DND-41 (cell line): Measurements from ENCODE around the gene NDUFS7.

Experiments
- EZH2 ChIP-seq: IDR thresholded peaks from 3 replicates; pipeline ENCODE4 v1.6.1; 2012; ENCODE audit warnings: borderline replicate concordance, low read depth, mild to moderate bottlenecking, moderate library complexity, low read length, inconsistent platforms; ENCODE audit not compliant: severe bottlenecking
- TF ChIP-seq, protein P1 (sequence below): IDR thresholded peaks from 2 replicates; pipeline ENCODE4 v1.5.1; 2012; ENCODE audit warnings: borderline replicate concordance, low read length, moderate library complexity, mild to moderate bottlenecking; ENCODE audit not compliant: poor library complexity, severe bottlenecking; ENCODE audit errors: extremely low read depth

DNA sequence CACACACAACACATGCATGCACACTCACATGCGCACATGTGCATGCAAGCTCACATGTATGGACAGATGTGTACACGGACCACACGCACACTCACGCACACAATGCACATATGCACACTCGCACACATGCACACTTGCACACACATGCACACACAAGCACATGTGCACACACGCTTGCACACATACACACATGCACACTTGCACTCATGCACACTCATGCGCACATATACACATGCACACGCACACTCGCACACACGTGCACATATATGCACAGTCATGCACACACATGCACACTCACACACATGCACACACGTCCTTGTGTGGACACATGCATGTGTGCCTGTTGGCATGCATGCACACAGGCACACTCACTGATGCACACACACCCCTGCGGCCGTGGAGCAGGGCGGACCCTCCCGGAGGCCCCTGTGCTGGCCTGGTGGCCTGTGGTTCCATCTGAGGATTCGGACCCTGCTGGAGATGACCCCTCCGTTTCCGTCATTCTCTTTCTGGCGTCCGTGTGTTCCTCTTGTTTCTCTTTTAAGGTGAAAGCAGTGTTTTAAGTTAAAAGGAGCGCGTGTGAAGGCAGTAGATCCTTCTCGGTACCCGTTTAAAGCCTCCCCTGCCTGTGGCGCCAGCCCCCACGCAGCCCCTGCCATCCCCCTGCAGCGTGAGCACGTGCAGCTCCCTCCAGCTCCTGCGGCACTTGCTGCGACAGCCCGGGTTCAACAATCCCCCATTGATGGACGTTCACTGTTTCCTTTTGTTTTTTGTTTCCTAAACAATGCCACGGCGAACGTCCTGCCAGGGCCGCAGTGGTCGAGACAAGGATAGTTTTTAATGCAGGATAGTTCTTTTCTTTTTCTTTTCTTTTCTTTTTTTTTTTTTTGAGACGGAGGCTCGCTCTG, 5.6 kb downstream of the NDUFS7 start:
- TF ChIP-seq, protein P1, sequence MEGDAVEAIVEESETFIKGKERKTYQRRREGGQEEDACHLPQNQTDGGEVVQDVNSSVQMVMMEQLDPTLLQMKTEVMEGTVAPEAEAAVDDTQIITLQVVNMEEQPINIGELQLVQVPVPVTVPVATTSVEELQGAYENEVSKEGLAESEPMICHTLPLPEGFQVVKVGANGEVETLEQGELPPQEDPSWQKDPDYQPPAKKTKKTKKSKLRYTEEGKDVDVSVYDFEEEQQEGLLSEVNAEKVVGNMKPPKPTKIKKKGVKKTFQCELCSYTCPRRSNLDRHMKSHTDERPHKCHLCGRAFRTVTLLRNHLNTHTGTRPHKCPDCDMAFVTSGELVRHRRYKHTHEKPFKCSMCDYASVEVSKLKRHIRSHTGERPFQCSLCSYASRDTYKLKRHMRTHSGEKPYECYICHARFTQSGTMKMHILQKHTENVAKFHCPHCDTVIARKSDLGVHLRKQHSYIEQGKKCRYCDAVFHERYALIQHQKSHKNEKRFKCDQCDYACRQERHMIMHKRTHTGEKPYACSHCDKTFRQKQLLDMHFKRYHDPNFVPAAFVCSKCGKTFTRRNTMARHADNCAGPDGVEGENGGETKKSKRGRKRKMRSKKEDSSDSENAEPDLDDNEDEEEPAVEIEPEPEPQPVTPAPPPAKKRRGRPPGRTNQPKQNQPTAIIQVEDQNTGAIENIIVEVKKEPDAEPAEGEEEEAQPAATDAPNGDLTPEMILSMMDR: no peak
- TF ChIP-seq EZH2: no peak
